GM21447 (cell line): ENCODE data around the gene APOBEC3H.
A peak's percentile ranks its signal among the peaks of the same experiment; 100 is the strongest.

ENCODE experiments used
- ATAC-seq: cut with Tn5 transposase; IDR thresholded peaks from one replicate; pipeline ENCODE4 v1.9.1; 2021; ENCODE audit not compliant: unreplicated experiment

The APOBEC3H gene

GRCh38 chr22:39134366-39135091, 37.5 kb downstream of the APOBEC3H start:
- ATAC-seq: no peak

- ATAC-seq: no peak
Measured at GRCh38 chr22:39135092-39135896, 38.2 kb downstream of the APOBEC3H start.

GRCh38 chr22:39136317-39136716, 39.3 kb downstream of the APOBEC3H start:
- ATAC-seq: no peak

GRCh38 chr22:39138357-39138997, 41.4 kb downstream of the APOBEC3H start:
- no peak for ATAC-seq

DNA sequence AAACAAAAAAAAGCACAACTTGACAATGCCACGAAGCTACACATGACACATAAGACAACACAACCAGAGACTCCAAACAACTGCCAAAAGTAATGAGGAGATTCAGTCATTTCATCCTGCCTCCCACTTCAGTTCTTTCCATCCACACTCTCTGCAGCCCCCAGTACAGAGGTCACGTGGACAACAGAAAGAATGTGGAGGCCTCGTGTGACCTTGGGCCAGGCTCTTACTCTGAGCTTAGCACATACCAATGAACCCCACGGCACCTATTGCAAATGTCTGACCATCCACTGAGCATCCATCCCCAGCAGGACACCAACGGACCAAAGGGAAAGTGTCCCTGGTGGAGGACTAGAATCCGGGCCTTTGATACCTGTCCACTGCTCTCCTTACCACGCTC, 42.9 kb downstream of the APOBEC3H start:
- no peak for ATAC-seq

DNA sequence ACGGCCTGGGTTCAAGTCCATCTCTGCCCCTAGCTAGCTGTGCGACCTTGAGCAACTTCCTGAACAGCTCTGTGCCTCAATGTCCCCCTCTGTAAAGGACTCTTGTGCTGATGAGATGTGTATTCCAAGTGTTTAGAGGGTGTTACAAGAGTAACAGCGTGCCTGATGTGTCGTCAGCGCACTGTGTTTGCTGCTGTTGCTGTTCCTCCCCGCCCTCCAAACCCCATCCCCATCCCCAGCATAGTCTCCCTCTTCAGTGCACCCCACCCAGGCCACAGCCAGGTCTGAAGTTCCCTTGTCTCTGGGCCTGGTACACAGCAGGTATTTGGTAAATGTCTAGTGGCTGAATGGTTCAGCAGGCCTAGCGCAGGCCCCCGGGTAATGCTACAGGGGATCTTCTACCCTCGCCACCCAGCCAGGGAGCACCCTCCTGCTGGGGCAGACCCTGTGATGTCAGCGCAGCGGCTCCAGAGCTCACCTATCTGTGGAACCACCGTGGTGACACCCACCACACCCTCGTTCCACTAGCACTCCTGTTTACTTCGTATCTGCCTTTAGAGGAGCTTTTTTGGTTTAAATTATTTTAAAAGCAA, 45.1 kb downstream of the APOBEC3H start:
- no peak for ATAC-seq

GRCh38 chr22:39144101-39144767, 47.2 kb downstream of the APOBEC3H start:
- ATAC-seq: peak; percentile 49

DNA sequence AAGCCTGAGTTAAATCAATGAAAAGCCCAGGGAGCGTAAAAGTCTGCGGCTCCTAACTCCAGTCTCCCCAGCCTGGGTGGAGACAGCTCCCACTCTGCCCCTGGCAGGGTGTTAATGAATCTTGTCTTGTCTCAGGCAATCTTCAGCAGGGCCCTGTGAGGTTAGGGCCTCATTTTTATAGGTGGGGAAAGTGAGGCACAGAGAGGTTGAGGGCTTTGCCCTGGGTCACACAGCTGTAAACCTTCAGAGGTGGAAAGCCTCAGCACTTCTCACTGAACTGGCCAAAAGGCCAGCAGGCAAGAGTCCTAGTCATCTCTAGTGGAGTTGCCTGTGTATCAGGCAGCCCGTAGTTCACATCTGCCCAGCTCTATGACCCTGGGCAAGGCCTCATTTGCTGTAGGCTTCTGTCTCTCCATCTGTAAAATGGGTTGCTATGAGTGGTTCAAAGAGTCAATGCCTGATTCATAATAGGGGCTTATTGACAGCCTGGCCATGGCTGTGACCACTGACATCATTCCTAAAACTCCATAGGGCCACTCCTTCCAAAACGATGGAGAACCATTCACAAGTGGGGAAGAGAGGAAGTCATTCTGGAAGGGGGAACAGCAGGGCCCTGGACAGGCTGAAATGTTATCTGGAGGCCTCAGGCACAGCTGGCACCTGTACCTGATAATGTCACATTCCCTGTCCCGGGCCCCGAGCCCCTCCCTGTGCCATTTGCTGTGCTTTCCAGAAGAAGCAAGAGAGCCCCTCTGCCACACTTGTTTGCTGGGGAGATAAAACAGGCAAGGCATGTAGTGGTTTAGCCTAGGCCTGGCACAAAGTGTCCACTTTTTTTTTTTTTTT, 49.4 kb downstream of the APOBEC3H start:
- ATAC-seq: no peak

DNA sequence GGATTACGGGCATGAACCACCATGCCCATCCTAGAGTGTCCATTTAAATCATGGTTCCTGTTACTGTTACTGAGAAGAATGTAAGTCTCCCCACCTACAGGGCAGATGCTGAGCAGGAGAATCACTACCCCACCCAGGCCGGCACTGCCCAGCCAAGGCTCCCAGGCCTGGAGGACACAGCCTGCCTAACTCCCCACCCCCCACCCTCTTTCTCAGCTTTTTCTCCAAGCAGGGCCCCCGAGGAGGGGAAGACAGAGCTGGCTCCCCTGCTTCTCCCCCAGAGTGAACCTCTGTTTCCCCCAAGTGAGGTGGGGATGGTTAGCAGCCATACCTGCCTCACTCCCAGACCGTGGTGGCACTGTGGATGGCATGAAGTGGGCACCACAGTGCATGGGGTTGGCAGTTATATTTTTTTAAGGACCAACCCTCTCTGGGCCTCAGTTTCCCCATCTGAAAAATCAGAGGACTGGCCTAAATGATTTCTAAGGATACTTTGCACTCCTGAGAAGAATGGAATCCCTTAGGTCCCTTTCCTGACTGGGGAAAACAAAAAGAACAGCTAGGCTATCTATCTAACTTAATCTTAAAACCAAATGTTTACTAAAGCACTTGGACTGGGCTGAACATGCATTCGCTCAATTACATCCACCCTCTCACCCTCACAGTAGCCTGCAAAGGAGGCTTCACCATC, 50.4 kb downstream of the APOBEC3H start:
- ATAC-seq: no peak

- ATAC-seq: no peak
Measured at GRCh38 chr22:39148026-39148726, 51.1 kb downstream of the APOBEC3H start.

DNA sequence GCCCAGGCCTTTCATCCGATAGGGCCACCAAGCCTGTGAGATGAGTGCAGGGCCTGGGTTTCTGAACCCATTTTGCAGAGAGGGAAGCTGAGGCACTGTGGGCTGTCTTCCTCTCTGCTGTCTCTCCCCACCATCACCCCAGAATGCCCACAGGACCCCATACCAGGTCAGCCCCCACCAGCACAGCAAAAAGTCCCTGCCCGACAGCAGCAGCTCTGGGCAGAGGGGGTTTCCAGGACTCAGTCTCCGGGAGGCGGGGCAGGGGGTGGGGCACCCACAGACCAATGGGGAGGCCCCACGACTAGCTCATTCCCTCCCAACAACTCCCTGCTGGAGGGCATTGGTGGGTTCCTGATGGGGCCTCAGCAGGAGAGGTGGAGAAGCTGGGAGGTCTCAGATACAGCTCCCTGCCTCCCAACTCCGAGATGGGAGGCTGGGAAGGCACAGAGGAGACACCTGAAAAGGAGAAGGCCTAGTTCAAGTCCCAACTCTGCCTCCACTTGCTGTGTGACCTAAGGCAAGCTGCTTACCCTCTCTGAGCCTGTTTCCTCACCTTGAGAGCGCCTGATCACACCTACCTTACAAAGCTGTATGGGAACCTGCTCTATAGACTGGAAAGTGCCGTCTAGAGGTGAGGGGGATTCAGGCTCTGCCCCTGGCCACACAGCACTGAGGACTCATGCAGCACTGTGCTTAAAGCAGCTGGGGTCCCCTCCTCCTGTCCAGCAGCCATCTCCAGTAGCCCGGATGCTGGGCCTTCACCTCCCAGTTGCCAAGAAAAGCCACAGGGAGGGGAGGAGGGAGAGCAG, 51.9 kb downstream of the APOBEC3H start:
- ATAC-seq: no peak

DNA sequence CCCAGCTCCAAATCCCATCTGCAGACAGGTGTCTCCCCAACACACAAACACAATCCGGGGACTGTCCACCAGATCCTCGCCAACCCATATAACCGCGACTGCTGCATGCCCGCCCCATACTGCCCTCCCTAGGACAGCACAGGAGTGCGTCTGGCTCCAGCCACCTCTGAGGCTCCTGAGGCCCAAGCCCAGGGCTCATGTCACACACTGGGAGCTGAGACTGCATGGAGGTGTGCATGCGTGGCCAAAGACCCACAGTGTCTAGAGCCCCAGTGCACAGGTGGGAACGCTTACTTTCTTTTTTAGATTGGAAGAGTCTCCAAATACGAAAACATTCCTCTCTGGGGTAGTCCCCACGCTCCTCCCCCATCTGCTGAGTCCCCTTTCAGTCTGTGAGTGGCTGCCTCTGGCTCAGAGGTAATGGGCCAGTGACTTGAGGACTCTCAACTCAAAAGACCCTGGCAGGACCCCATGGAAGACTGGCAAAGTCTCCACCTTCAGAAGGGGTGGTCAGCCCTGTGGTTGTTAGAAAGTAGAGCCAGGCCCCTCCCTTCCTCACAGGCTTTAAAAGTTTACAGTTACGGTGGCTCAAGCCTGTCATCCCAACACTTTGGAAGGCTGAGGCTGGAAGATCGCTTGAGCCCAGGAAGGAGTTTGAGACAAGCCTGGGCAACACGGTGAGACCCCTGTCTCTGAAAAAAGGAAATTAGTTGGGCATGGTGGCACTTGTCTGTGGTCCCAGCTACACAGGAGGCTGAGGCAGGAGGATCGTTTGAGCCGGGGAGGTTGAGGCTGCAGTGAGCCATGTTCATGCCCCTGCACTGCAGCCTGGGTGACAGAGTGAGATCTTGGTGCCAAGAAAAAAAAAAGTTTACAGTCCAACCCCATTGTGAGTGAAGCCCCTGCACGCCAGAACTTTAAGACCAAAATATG, 53.1 kb downstream of the APOBEC3H start:
- ATAC-seq: no peak

GRCh38 chr22:39150848-39151215, 53.8 kb downstream of the APOBEC3H start:
- no peak for ATAC-seq

- ATAC-seq: no peak
Measured at GRCh38 chr22:39151329-39151975, 54.4 kb downstream of the APOBEC3H start.

- no peak for ATAC-seq
Measured at GRCh38 chr22:39152024-39152510, 55.0 kb downstream of the APOBEC3H start.

- ATAC-seq: peak; percentile 73
Measured at GRCh38 chr22:39152511-39153219, 55.6 kb downstream of the APOBEC3H start, which contains the start of gene CBX7. Gene CBX7, minus strand, starts transcription at chr22:39152680. Its CDS starts 236 bp downstream, at chr22:39152444.
